ENCODE measurements around the gene AIM2.

GRCh38 chr1:159071970-159072582 is 4.5 kb downstream of the AIM2 start:
- TF ChIP-seq CTCF (conservative IDR thresholded peaks at IDR 0.05) (peak; percentile 78), ZFX (IDR thresholded peaks at IDR 0.05) (no peak)
